GM23338 (cell line): Measurements from ENCODE around the gene DAPK2. TPM values are rescaled to one million over a fixed set of nuclear protein-coding genes. Genes with fewer than 3 reads are reported as not detected.

Experiments used
- ATAC-seq: fragments of 200-7000 bp; cut with Tn5 transposase; 3 replicates; pipeline ENCODE4 v1.9.1; 2020
- DNase-seq: peaks from one replicate; pipeline ENCODE4 v3.0.0-alpha.2; 2015; ENCODE audit warnings: low spot score
- H2AFZ ChIP-seq: fragments of 200-600 bp; sonication (generic); 2 replicates; pipeline ENCODE4 v1.8.0; 2016; ENCODE audit warnings: antibody characterized with exemption, mild to moderate bottlenecking, moderate library complexity
- H3F3A ChIP-seq: fragments of 200-600 bp; sonication (generic); replicated peaks from 2 replicates; pipeline ENCODE4 v1.8.0; 2017; ENCODE audit warnings: antibody characterized with exemption, mixed run types, low read depth
- H3K27ac ChIP-seq: fragments of 200-600 bp; sonication (generic); 2 replicates; pipeline ENCODE4 v1.6.1; 2016; ENCODE audit warnings: low read depth
- H3K27me3 ChIP-seq: fragments of 200-600 bp; sonication (generic); 2 replicates; pipeline ENCODE4 v1.8.0; 2016; ENCODE audit warnings: mild to moderate bottlenecking, mixed run types, moderate library complexity; ENCODE audit not compliant: insufficient read depth
- H3K36me3 ChIP-seq: fragments of 200-600 bp; sonication (generic); 2 replicates; pipeline ENCODE4 v1.8.0; 2016; ENCODE audit warnings: mild to moderate bottlenecking; ENCODE audit not compliant: insufficient read depth
- H3K4me1 ChIP-seq: fragments of 200-600 bp; sonication (generic); 2 replicates; pipeline ENCODE4 v1.8.0; 2016; ENCODE audit warnings: mild to moderate bottlenecking, moderate library complexity; ENCODE audit not compliant: insufficient read depth
- H3K4me2 ChIP-seq: fragments of 200-600 bp; sonication (generic); 2 replicates; pipeline ENCODE4 v1.7.1; 2017; ENCODE audit warnings: mixed run types
- H3K4me3 ChIP-seq: fragments of 200-600 bp; sonication (generic); 2 replicates; pipeline ENCODE4 v1.6.1; 2016; ENCODE audit warnings: mixed run types
- H3K79me2 ChIP-seq: fragments of 200-600 bp; sonication (generic); replicated peaks from 2 replicates; pipeline ENCODE4 v1.8.0; 2017; ENCODE audit warnings: mild to moderate bottlenecking; ENCODE audit not compliant: insufficient read depth
- H3K9me2 ChIP-seq: fragments of 200-600 bp; sonication (generic); 2 replicates; pipeline ENCODE4 v1.8.0; 2017; ENCODE audit not compliant: insufficient read depth
- H4K20me1 ChIP-seq: fragments of 200-600 bp; sonication (generic); replicated peaks from 2 replicates; pipeline ENCODE4 v1.8.0; 2017; ENCODE audit warnings: mild to moderate bottlenecking; ENCODE audit not compliant: insufficient read depth
- H3K27ac Mint-ChIP-seq: 2 replicates; pipeline ENCODE4 v1.8.0; 2020; ENCODE audit warnings: inconsistent platforms, mild to moderate bottlenecking, moderate library complexity, mixed read lengths
- H3K27me3 Mint-ChIP-seq: 3 replicates; pipeline ENCODE4 v1.8.0; 2022; ENCODE audit warnings: low read depth, mild to moderate bottlenecking, moderate library complexity, mixed read lengths, inconsistent platforms; ENCODE audit not compliant: insufficient read depth, poor library complexity
- H3K36me3 Mint-ChIP-seq: 3 replicates; pipeline ENCODE4 v1.8.0; 2021; ENCODE audit warnings: low read depth, mild to moderate bottlenecking, inconsistent platforms, moderate library complexity, mixed read lengths
- H3K4me1 Mint-ChIP-seq: 3 replicates; pipeline ENCODE4 v1.8.0; 2020; ENCODE audit warnings: mild to moderate bottlenecking, inconsistent platforms, mixed read lengths
- H3K4me3 Mint-ChIP-seq: 3 replicates; pipeline ENCODE4 v1.8.0; 2021; ENCODE audit warnings: moderate library complexity, mild to moderate bottlenecking, inconsistent platforms, mixed read lengths
- H3K9me3 Mint-ChIP-seq: 3 replicates; pipeline ENCODE4 v1.8.0; 2020; ENCODE audit warnings: moderate library complexity, mild to moderate bottlenecking, inconsistent platforms, mixed read lengths
- EZH2 ChIP-seq: fragments of 200-600 bp; sonication (generic); IDR thresholded peaks from one replicate; pipeline ENCODE4 v1.8.0; 2017; ENCODE audit warnings: antibody characterized with exemption, mild to moderate bottlenecking, low read depth; ENCODE audit not compliant: unreplicated experiment
- EZH2phosphoT487 ChIP-seq: fragments of 200-600 bp; sonication (generic); IDR thresholded peaks from one replicate; pipeline ENCODE4 v1.8.1; 2018; ENCODE audit warnings: antibody characterized with exemption; ENCODE audit not compliant: unreplicated experiment
- JUNB ChIP-seq: IDR thresholded peaks from one replicate; pipeline ENCODE4 v1.6.1; 2016; ENCODE audit warnings: antibody characterized with exemption; ENCODE audit not compliant: unreplicated experiment
- POLR2AphosphoS5 ChIP-seq: IDR thresholded peaks from 2 replicates; pipeline ENCODE4 v1.6.1; 2016; ENCODE audit warnings: antibody characterized with exemption, low read depth
- STAT1 ChIP-seq: IDR thresholded peaks from one replicate; pipeline ENCODE4 v1.6.1; 2016; ENCODE audit warnings: antibody characterized with exemption; ENCODE audit not compliant: unreplicated experiment
- ZNF114 ChIP-seq: fragments of 250-450 bp; sonication (Bioruptor Pico); IDR thresholded peaks from 2 replicates; pipeline ENCODE4 v1.5.0; 2020; ENCODE audit warnings: mild to moderate bottlenecking, moderate library complexity
- ZNF331 ChIP-seq: fragments of 250-450 bp; sonication (Bioruptor Pico); IDR thresholded peaks from 2 replicates; pipeline ENCODE4 v1.5.0; 2020; ENCODE audit warnings: low read depth, mild to moderate bottlenecking, moderate library complexity
- polyA plus RNA-seq: library from polyadenylated mRNA; unstranded; fragments of >200 nt; fragmentation: Nextera tagmentation; extraction: Ambion mirVana; gene quantifications from 2 replicates; pipeline ENCODE4 v1.2.1, GENCODE V29; 2016
- total RNA-seq: library from RNA; depleted of rRNA; stranded (reverse); fragments of >200 nt; shearing (Covaris generic); gene quantifications from 2 replicates; pipeline ENCODE4 v1.2.3, GENCODE V29; 2014
- TF ChIP-seq, protein P1 (sequence below): fragments of 250-450 bp; sonication (Bioruptor Pico); IDR thresholded peaks from 2 replicates; pipeline ENCODE4 v1.5.0; 2020; ENCODE audit warnings: mild to moderate bottlenecking, moderate library complexity
- TF ChIP-seq, protein P2 (sequence below): IDR thresholded peaks from one replicate; pipeline ENCODE4 v1.6.1; 2018; ENCODE audit warnings: antibody characterized with exemption; ENCODE audit not compliant: unreplicated experiment
- TF ChIP-seq, protein P3 (sequence below), 2 experiments: fragments of 200-600 bp in 1 of 2; sonication (generic) in 1 of 2; conservative IDR thresholded peaks; 2 replicates each; pipeline versions ENCODE4 v1.5.1 to v1.6.1; 2016 to 2017; ENCODE audit warnings: antibody characterized with exemption in 2 of 2, low read depth in 2 of 2, mild to moderate bottlenecking in 2 of 2, moderate library complexity in 1 of 2

Gene DAPK2
- total and polyA plus RNA-seq, 2 experiments from 2014 or later, result 1.6 to 3.1 TPM

- no peaks in the 10 kb centered on the region for H3F3A ChIP-seq
- H3K4me3 ChIP-seq, result no peak overlapping the region
- Mint-ChIP-seq H3K4me3 (no peak overlapping the region), H3K9me3 (no peaks in the 10 kb centered on the region), H3K4me1 (peaks cover 9% of the 10 kb centered on the region), H3K27me3 (peaks cover 30% of the 10 kb centered on the region), H3K27ac (no peak overlapping the region), H3K36me3 (no peaks in the 10 kb centered on the region)
- H3K27me3 ChIP-seq, result peaks cover 37% of the 10 kb centered on the region
- no peaks in the 10 kb centered on the region for H3K79me2 ChIP-seq
- DNase-seq, result no peak
- H2AFZ ChIP-seq, result no peak overlapping the region
- TF ChIP-seq ZNF114, result no peak
- TF ChIP-seq, protein P1, sequence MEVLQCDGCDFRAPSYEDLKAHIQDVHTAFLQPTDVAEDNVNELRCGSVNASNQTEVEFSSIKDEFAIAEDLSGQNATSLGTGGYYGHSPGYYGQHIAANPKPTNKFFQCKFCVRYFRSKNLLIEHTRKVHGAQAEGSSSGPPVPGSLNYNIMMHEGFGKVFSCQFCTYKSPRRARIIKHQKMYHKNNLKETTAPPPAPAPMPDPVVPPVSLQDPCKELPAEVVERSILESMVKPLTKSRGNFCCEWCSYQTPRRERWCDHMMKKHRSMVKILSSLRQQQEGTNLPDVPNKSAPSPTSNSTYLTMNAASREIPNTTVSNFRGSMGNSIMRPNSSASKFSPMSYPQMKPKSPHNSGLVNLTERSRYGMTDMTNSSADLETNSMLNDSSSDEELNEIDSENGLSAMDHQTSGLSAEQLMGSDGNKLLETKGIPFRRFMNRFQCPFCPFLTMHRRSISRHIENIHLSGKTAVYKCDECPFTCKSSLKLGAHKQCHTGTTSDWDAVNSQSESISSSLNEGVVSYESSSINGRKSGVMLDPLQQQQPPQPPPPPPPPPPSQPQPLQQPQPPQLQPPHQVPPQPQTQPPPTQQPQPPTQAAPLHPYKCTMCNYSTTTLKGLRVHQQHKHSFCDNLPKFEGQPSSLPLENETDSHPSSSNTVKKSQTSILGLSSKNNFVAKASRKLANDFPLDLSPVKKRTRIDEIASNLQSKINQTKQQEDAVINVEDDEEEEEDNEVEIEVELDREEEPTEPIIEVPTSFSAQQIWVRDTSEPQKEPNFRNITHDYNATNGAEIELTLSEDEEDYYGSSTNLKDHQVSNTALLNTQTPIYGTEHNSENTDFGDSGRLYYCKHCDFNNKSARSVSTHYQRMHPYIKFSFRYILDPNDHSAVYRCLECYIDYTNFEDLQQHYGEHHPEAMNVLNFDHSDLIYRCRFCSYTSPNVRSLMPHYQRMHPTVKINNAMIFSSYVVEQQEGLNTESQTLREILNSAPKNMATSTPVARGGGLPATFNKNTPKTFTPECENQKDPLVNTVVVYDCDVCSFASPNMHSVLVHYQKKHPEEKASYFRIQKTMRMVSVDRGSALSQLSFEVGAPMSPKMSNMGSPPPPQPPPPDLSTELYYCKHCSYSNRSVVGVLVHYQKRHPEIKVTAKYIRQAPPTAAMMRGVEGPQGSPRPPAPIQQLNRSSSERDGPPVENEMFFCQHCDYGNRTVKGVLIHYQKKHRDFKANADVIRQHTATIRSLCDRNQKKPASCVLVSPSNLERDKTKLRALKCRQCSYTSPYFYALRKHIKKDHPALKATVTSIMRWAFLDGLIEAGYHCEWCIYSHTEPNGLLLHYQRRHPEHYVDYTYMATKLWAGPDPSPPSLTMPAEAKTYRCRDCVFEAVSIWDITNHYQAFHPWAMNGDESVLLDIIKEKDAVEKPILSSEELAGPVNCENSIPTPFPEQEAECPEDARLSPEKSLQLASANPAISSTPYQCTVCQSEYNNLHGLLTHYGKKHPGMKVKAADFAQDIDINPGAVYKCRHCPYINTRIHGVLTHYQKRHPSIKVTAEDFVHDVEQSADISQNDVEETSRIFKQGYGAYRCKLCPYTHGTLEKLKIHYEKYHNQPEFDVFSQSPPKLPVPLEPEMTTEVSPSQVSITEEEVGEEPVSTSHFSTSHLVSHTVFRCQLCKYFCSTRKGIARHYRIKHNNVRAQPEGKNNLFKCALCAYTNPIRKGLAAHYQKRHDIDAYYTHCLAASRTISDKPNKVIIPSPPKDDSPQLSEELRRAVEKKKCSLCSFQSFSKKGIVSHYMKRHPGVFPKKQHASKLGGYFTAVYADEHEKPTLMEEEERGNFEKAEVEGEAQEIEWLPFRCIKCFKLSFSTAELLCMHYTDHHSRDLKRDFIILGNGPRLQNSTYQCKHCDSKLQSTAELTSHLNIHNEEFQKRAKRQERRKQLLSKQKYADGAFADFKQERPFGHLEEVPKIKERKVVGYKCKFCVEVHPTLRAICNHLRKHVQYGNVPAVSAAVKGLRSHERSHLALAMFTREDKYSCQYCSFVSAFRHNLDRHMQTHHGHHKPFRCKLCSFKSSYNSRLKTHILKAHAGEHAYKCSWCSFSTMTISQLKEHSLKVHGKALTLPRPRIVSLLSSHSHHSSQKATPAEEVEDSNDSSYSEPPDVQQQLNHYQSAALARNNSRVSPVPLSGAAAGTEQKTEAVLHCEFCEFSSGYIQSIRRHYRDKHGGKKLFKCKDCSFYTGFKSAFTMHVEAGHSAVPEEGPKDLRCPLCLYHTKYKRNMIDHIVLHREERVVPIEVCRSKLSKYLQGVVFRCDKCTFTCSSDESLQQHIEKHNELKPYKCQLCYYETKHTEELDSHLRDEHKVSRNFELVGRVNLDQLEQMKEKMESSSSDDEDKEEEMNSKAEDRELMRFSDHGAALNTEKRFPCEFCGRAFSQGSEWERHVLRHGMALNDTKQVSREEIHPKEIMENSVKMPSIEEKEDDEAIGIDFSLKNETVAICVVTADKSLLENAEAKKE (CRISPR knock-in tag), result no peak
- TF ChIP-seq EZH2, result no peak
- TF ChIP-seq, protein P2, sequence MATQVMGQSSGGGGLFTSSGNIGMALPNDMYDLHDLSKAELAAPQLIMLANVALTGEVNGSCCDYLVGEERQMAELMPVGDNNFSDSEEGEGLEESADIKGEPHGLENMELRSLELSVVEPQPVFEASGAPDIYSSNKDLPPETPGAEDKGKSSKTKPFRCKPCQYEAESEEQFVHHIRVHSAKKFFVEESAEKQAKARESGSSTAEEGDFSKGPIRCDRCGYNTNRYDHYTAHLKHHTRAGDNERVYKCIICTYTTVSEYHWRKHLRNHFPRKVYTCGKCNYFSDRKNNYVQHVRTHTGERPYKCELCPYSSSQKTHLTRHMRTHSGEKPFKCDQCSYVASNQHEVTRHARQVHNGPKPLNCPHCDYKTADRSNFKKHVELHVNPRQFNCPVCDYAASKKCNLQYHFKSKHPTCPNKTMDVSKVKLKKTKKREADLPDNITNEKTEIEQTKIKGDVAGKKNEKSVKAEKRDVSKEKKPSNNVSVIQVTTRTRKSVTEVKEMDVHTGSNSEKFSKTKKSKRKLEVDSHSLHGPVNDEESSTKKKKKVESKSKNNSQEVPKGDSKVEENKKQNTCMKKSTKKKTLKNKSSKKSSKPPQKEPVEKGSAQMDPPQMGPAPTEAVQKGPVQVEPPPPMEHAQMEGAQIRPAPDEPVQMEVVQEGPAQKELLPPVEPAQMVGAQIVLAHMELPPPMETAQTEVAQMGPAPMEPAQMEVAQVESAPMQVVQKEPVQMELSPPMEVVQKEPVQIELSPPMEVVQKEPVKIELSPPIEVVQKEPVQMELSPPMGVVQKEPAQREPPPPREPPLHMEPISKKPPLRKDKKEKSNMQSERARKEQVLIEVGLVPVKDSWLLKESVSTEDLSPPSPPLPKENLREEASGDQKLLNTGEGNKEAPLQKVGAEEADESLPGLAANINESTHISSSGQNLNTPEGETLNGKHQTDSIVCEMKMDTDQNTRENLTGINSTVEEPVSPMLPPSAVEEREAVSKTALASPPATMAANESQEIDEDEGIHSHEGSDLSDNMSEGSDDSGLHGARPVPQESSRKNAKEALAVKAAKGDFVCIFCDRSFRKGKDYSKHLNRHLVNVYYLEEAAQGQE, result no peak
- TF ChIP-seq STAT1, result no peak
- no peak for TF ChIP-seq ZNF331 (CRISPR knock-in tag)
- TF ChIP-seq, protein P3, sequence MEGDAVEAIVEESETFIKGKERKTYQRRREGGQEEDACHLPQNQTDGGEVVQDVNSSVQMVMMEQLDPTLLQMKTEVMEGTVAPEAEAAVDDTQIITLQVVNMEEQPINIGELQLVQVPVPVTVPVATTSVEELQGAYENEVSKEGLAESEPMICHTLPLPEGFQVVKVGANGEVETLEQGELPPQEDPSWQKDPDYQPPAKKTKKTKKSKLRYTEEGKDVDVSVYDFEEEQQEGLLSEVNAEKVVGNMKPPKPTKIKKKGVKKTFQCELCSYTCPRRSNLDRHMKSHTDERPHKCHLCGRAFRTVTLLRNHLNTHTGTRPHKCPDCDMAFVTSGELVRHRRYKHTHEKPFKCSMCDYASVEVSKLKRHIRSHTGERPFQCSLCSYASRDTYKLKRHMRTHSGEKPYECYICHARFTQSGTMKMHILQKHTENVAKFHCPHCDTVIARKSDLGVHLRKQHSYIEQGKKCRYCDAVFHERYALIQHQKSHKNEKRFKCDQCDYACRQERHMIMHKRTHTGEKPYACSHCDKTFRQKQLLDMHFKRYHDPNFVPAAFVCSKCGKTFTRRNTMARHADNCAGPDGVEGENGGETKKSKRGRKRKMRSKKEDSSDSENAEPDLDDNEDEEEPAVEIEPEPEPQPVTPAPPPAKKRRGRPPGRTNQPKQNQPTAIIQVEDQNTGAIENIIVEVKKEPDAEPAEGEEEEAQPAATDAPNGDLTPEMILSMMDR (conservative IDR thresholded peaks at IDR 0.05; ENCODE audit: low read depth in 2 of 2), result no peak
- no peak for TF ChIP-seq EZH2phosphoT487
- no peak for TF ChIP-seq JUNB
- TF ChIP-seq POLR2AphosphoS5, result no peak
- no peaks in the 10 kb centered on the region for H4K20me1 ChIP-seq
- no peak overlapping the region for H3K4me2 ChIP-seq
- H3K36me3 ChIP-seq, result no peaks in the 10 kb centered on the region
- peaks cover 9% of the 10 kb centered on the region; the same call in 1 of the 2 replicates for H3K4me1 ChIP-seq
- H3K27ac ChIP-seq, result no peak overlapping the region
- H3K9me2 ChIP-seq, result no peaks in the 10 kb centered on the region
- ATAC-seq, result no peak
Measured at GRCh38 chr15:64048781-64049460, 2.6 kb upstream of the DAPK2 start.
